ENCODE data around the gene PRKACB.

The PRKACB gene

GRCh38 chr1:84155517-84155916 is 11.4 kb downstream of the PRKACB start:
- DNase-seq (ENCODE audit: low read depth in 2 of 2, low spot score in 1 of 2), result no peak

- DNase-seq (ENCODE audit: low read depth in 2 of 2, low spot score in 1 of 2), result no peak
Measured at GRCh38 chr1:84156210-84156621, 12.1 kb downstream of the PRKACB start.

GRCh38 chr1:84159533-84160240 is 15.6 kb downstream of the PRKACB start:
- no peak for DNase-seq (ENCODE audit: low read depth in 2 of 2, low spot score in 1 of 2)

- no peak for DNase-seq (ENCODE audit: low read depth in 2 of 2, low spot score in 1 of 2)
Measured at GRCh38 chr1:84162295-84162694, 18.2 kb downstream of the PRKACB start.

GRCh38 chr1:84163123-84163931 is 19.3 kb downstream of the PRKACB start:
- no peak for DNase-seq (ENCODE audit: low read depth in 2 of 2, low spot score in 1 of 2)

GRCh38 chr1:84164161-84164560 is 20.1 kb downstream of the PRKACB start:
- DNase-seq (ENCODE audit: low read depth in 2 of 2, low spot score in 1 of 2), result no peak

GRCh38 chr1:84164567-84165021 is 20.5 kb downstream of the PRKACB start:
- no peak for DNase-seq (ENCODE audit: low read depth in 2 of 2, low spot score in 1 of 2)

GRCh38 chr1:84165601-84166000 is 21.5 kb downstream of the PRKACB start:
- DNase-seq (ENCODE audit: low read depth in 2 of 2, low spot score in 1 of 2), result no peak

GRCh38 chr1:84166797-84167196 is 22.7 kb downstream of the PRKACB start:
- DNase-seq (ENCODE audit: low read depth in 2 of 2, low spot score in 1 of 2), result no peak

GRCh38 chr1:84168783-84169182 is 24.7 kb downstream of the PRKACB start:
- DNase-seq (ENCODE audit: low read depth in 2 of 2, low spot score in 1 of 2), result no peak

GRCh38 chr1:84170171-84170570 is 26.1 kb downstream of the PRKACB start:
- no peak for DNase-seq (ENCODE audit: low read depth in 2 of 2, low spot score in 1 of 2)

- DNase-seq (ENCODE audit: low read depth in 2 of 2, low spot score in 1 of 2), result no peak
Measured at GRCh38 chr1:84171481-84171880, 27.4 kb downstream of the PRKACB start.

- no peak for DNase-seq (ENCODE audit: low read depth in 2 of 2, low spot score in 1 of 2)
Measured at GRCh38 chr1:84174051-84174556, 30.0 kb downstream of the PRKACB start.

GRCh38 chr1:84181350-84182005 is 37.4 kb downstream of the PRKACB start:
- DNase-seq (ENCODE audit: low read depth in 2 of 2, low spot score in 1 of 2), result no peak

GRCh38 chr1:84190455-84190854 is 46.4 kb downstream of the PRKACB start:
- no peak for DNase-seq (ENCODE audit: low read depth in 2 of 2, low spot score in 1 of 2)

- no peak for DNase-seq (ENCODE audit: low read depth in 2 of 2, low spot score in 1 of 2)
Measured at GRCh38 chr1:84192681-84193080, 48.6 kb downstream of the PRKACB start.

GRCh38 chr1:84198832-84199231 is 54.8 kb downstream of the PRKACB start:
- no peak for DNase-seq (ENCODE audit: low read depth in 2 of 2, low spot score in 1 of 2)

- no peak for DNase-seq (ENCODE audit: low read depth in 2 of 2, low spot score in 1 of 2)
Measured at GRCh38 chr1:84199257-84199656, 55.2 kb downstream of the PRKACB start.

GRCh38 chr1:84202126-84202525 is 58.1 kb downstream of the PRKACB start:
- DNase-seq (ENCODE audit: low read depth in 2 of 2, low spot score in 1 of 2), result no peak

- DNase-seq (ENCODE audit: low read depth in 2 of 2, low spot score in 1 of 2), result no peak
Measured at GRCh38 chr1:84206375-84206774, 62.3 kb downstream of the PRKACB start.

GRCh38 chr1:84208935-84209334 is 64.9 kb downstream of the PRKACB start:
- no peak for DNase-seq (ENCODE audit: low read depth in 2 of 2, low spot score in 1 of 2)

Measured in stimulated activated CD8-positive, alpha-beta memory T cell treated with anti-CD3 and anti-CD28 coated beads, Interleukin-4, amount 100 ng/mL, for 4 hours (primary cell).